Mesenteric fat pad (tissue), 1 donor: Measurements from ENCODE around the gene LRRC61. TPM values are rescaled to one million over a fixed set of nuclear protein-coding genes. Genes with fewer than 3 reads are reported as not detected.
A peak's percentile ranks its signal among the peaks of the same experiment; 100 is the strongest.

Source experiments
- DNase-seq: peaks from one replicate; pipeline ENCODE4 v3.0.0-alpha.2; 2020; ENCODE audit warnings: low spot score
- total RNA-seq: library from RNA; stranded (reverse); fragmentation: NEBNext Ultra II Directional; extraction: Animal tissue kit (Norgen Biotek cat#: 25700); gene quantifications from one replicate; pipeline ENCODE4 v1.2.1, GENCODE V29; 2021
- donor health status: DM: yes; HTN: yes; CAD: no.

LRRC61 gene
- total RNA-seq, 1 donor from 2014 or later = 3.9 TPM

DNA sequence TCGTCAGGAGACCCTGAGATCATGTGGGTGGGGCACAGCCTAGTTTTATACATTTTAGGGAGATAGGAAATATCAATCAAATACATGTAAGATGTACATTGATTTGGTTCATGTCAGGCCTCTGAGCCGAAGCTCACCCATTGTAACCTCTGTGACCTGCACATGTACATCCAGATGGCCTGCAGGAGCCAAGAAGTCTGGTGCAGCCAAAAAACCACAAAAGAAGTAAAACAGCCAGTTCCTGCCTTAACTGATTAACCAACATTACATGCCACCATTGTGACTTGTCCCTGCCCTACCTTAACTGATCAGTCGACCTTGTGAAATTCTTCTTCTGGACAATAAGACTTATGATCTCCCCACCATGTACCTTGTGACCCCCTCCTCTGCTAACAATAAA is 16.0 kb upstream of the LRRC61 start:
- DNase-seq = peak; percentile 4

DNA sequence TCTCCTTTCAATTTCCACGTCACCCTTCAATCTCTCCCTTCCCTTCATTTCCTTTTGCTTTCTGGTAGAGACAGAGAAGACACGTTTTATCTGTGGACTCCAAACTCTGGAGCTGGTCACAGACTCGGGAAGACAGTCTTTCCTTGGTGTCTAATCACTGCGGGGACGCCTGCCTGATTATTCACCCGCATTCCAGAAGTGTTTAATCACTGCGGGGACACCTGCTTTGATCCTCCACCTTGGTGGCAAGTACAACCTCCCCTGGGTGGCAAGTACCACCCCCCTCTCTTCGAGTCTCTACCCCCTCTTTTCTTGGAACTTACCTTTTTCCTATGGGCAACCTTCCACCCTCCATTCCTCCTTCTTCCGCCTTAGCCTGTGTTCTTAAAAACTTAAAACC is 15.3 kb upstream of the LRRC61 start:
- peak; percentile 6 for DNase-seq

DNA sequence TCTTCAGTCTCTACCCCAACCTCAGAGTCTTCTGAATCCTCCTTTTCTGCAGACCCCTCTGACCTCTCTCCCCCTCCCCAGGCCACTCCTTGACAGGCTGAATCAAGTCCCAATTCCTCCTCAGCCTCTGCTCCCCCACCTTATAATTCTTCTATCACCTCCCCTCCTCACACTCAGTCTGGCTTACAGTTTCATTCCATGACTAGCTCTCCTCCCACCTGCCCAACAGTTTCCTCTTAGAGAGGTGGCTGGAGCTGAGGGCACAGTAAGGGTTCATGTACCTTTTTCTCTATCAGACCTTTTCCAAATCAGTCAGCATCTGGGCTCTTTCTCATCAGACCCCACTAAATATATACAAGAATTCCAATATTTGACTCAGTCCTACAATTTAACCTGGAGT is 14.6 kb upstream of the LRRC61 start:
- peak; percentile 18 for DNase-seq

DNA sequence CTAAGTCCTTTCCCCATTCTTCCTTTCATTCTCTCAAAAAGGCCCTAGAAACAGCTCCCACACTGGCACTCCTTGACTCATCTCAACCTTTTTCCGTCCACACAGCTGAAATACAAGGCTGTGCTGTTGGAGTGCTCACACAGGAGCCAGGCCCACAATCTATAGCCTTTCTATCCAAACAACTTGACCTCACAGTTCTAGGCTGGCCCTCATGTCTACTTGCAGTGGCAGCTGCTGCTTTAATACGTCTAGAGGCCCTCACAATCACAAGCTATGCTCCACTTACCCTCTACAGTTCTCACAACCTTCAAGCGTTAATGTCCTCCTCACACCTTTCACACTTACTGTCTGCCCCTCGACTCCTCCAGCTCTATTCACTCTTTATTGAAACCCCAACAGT is 12.0 kb upstream of the LRRC61 start:
- peak; percentile 2 for DNase-seq

DNA sequence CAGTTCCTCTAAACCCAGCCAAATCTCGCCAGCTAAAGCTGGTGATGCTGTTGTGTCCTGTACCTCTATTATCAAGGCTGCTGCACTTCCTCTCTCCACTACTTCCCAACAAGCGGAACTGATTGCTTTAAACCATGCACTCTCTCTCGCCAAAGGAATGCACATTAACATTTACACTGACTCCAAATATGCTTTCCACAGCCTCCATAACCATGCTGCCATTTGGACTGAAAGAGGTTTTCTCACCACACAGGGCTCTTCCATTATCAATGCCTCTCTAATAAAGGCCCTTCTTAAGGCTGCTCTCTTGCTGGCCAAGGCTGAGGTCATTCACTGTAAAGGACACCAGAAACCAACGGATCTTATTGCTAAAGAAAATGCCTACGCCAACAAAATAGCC is 11.4 kb upstream of the LRRC61 start:
- peak; percentile 2 for DNase-seq

DNA sequence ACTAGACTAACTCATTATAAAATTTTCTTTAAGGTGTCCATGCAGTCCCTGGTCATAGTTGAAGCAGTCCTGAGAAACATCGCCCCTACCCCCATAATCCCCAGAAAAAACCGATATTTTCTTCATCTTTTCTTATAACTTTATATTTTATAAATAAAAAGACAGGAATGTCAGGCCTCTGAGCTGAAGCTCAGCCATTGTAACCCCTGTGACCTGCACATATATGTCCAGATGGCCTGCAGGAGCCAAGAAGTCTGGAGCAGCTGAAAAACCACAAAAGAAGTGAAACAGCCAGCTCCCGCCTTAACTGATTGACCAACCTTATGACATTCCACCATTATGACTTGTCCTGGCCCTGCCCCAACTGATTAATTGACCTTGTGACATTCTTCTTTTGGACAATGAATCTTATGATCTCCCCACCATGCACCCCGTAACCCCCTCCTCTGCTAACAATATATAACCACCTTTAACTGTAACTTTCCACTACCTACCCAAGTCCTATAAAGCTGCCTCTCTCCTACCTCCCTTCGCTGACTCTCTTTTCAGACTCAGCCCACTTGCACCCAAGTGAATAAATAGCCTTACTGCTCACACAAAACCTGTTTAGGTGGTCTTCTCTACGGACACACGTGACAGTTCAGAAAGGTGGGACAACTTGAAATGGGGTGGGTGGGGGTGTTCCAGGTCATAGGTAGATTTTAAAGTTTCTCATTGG is 10.3 kb upstream of the LRRC61 start:
- peak; percentile 12 for DNase-seq

DNA sequence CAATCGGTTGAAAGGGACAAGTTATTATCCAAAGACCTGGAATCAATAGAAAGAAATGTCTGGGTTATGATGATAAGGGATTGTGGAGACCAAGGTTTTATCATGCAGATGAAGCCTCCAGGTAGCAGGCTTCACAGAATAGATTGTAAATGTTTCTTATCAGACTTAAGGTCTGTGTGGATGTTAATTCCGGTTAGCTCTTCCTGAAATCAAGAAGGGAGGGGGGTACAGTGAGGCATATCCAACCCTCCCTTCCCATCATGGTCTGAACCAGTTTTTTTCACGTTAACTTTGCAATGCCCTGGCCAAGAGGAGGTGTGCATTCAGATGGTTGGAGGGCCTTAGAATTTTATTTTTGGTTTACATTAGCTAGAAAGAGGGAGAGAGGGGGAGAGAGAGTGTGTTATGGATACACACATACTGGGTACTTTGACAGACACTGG is 9.8 kb upstream of the LRRC61 start:
- DNase-seq = no peak

DNA sequence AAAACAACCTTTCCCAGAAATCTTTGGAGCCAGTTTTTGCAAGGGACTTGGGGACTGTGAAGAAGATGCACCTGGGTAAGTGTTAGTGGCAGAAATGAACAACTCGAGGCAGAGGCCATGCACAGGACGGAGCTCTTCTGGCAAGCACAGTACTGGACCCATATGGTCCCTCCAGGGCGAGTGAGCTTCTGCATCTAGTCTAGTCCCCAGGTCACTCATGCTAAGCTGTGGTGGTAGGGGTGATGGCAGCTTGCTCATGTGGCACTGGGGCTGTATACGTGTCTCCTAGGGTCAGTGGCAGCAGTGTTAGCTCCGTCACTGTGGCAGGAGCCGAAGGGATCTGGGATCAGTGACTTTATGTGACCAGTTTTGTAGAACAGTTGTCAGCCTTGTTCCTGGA is 9.3 kb upstream of the LRRC61 start:
- peak; percentile 45 for DNase-seq

DNA sequence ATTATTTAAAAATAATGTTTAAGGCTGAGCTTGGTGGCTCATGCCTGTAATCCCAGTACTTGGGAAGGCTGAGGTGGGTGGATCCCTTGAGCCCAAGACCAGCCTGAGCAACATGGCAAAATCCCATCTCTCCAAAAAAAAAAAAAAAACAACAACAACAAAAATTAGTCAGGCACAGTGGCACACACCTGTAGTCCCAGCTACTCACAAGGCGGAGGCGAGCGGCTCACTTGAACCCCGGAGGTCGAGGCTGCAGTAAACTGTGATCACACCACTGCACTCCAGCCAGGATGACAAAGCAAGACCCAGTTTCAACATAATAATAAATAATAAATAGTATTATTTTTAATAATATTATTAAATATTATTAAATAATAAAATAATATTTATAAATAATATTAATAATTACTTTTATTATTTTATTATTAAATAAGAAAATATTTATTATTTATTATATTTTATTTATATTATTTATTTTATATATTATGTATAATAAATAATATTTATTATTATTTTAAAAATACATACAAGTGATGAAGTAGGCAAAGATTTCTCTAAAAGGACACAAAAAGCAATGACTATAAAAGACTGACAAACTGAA is 8.4 kb upstream of the LRRC61 start:
- DNase-seq = peak; percentile 55

DNA sequence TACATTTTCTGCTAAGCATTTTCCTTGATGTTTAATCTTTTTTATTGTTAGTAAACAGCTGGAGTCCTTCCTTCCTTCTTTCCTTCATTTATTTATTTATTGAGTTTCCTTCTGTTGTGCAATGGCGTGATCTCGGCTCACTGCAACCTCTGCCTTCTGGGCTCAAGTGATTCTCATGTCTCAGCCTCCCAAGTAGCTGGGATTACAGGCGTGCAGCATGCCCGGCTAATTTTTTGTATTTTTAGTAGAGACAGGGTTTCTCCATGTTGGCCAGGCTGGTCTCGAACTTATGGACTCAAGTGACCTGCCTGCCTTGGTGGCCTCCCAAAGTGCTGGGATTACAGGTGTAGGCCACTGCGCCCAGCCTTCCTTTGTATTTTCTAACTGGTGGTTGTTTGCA is 6.2 kb upstream of the LRRC61 start:
- DNase-seq = peak; percentile 47

DNA sequence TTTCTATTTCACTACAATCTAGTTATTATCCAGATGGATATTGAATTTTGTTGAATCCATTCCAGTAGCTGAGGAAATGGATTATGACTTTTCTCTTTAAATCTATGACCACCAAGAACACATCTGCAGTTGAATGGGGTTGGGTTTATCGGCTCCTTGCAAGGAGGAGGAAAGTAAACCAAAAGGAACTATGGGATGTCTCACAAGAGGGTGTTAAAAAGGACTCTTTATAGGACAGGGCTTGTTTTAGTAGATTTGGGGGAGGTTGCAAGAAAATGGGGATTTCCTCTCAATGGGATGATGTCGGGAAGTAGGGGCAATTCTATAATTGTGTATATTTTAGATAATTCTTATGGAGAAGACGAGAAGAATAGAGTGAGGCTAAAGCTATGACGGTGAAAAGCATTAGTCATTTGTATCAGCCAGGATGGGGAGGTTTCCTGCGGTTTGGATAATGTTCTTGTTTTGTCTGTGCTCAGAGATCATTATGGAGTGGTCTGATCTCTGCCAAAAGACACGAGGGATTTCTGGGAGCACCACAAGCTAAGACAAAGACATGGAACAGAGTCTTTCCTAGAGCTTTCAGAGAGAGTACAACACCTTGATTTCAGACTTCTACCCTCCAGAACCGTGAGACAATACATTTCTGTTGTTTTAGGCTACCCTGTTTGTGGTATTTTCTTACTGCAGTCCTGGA is 5.3 kb upstream of the LRRC61 start:
- no peak for DNase-seq

DNA sequence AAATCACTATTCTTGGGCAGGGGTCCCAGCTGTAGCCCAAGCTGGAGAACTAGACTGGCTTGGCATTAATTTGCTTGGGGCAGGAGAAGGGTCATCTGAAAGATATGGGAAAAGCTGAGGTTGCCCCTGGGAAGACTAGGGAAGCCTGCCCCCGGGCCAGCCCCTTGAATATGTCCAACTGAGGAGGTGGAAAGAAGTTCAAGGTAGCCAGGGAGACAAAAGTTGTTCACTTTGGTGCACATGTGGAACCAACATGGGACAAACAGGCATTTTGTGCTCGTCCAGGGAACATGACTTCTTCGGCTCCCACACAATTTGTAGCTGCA is 1.4 kb upstream of the LRRC61 start:
- DNase-seq = peak; percentile 35

DNA sequence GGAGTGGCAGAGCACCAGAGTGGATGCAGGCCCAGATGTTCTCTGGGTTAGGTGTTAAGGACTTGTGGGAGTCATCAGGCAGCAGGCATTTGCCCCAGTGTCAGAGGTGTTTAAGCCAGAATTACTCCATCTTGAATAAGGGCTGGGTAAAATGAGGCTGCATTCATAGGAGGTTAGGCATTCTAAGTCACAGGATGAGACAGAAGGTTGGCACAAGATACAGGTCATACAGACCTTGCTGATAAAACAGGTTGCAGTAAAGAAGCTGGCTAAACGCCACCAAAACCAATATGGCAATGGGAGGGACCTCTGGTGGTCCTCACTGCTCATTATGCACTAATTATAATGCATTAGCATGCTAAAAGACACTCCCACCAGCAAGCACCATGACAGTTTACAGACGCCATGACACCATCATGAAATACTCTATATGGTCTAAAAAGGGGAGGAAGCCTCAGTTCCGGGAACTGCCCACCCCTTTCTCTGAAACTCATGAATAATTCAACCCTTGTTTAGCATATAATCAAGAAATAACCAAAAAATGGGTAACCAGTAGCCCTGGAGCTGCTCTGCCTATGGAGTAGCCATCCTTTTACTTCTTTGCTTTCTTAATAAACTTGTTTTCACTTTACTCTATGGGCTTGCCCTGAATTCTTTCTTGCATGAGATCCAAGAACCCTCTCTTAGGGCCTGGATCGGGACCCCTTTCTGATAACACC is 882 bp upstream of the LRRC61 start:
- DNase-seq = peak; percentile 12

DNA sequence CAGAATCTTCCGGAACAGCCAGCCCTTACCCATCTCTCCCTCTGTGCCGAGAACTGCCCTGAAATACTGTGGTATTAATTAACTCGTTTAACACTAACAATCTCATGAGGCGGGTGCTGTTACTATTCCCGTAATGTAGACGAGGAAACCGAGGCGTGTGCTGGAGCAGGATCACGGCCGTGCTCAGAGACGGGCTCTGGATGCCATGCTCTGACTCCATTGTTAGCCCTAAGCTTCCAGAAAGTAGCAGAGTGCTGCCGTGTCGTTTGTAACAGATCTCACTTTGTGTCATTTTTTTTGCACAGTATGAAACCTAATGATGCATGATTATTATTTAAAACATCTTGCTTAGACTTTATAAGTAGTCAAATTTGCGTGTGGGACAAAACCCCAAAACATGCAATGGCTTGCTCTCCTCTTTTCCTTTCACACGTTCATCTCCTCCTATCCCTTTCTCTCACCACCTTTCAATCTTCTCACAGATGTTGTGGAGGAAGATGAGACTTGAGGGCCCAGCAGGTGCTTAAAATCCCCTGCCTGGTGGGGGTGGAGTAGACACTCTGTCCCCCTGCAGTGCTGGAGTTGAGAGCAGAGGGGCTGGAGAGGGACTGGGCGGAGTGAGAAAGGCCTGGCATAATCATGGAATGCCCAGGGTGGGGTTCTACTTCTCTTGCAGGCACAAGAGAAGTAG is 672 bp downstream of the LRRC61 start:
- DNase-seq = no peak

DNA sequence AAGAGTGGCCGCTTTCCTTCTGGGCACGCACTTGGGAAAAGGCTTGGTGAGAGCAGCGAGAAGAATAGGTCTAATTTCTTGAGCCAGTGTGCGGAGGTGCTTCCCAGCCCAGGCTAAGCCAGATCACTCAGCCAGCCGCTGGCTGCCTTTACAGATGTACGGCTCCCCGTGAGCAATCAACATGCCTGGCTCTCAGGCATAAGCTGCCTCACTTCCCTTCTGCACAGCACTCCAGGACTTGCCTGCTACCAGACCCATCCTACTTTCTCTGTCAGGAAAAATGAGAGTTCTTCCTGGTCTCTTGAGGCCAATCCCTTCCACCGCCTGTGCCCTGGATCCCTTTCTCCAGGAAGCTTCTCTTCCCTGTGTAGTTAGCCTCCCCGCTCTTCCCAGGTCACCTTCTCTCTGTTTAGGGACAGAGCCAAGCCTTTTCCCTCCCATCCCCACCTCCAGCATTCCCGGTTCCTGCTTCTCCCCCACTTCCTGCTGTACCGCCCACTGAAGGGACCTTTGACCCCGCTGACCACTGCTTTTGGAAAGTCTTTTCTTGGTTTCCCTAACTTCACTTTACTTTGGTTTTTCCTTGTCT is 1.3 kb downstream of the LRRC61 start:
- peak; percentile 77 for DNase-seq

DNA sequence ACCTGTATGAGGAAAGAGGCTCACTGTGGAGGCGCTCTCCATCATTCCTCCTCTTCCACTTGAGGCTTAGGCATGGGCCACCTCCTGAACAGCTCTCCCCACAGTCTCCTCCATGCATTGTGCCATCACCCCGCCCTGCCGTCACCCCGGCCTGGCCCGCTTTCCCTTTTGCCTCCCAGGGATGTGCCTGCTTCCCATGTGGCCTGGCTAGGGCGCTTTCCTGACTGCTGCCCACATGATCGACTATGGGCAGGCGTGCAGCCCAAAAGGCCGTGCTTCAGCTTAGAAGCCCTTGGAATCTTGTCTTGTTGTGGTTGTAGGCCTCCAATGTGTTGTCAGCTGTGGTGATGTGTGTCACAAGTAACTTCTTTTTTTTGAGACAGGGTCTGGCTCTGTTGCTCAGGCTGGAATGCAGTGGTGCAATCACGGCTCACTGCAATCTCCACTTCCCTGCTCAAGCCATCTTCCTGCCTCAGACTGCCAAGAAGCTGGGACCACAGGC is 2.0 kb downstream of the LRRC61 start:
- DNase-seq = peak; percentile 71

DNA sequence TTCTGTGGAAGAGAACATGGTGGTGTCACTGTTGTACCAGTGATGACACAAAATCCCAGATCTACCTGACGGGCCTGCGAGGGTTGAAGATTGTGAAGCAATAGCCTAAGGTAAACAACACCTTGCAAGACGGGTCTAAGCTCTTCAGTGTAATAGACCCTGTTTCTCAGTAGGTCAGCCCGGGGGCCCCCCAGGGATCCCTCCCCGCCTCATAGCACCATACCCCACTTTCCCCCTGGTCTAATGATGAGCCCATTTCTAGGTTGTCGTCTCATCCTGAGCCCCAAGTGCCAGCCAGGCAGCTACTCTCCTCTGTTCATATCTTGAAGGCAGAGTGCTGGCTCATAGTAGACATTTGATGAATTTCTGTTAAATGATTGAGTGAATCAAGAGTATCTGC is 2.7 kb downstream of the LRRC61 start:
- peak; percentile 33 for DNase-seq

DNA sequence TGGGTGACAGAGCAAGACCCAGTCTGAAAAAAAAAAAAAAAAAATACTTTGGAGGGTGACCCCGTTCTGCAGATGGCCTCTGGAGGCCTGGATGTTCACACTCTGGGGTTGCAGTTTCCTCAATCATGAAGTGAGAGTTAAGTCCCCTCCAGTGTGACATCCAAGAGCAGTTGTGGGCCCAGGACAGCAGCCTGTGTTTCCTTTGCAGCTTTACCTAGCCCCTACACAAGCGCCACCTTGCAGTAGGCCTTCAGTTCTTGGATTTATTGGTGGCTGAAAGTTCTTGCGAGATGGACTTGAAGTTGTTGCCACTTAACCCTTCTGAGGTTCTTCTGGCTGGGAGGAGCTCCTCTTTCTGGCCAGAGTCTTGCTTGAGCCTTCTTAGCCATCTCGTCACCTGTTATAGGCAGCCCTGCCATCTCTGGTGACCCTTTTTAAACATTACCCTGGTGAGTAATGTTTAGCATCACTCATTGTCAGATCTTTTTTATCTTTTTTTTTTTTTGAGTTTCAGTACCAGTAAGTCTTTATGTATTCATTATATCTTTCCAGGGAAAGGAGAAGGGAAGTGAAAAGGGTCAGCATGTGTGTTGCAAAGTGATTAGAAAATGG is 3.6 kb downstream of the LRRC61 start:
- DNase-seq = peak; percentile 47

DNA sequence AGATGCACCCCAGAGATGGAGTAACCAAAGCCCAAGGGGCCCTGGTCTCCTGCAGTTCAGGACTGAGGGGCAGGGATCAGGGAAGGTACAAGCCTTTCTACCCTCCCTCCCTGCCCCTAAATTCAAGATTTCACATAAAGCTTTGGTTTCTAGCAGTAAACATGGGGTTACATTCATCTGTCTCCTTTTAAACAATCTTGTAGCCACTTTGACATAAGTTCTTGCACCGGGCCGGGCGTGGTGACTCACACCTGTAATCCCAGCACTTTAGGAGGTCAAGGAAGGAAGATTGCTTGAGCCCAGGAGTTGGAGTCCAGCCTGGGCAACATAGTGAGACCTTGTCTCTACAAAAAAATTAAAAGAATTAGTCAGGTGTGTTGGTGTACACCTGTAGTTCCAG is 4.2 kb downstream of the LRRC61 start:
- DNase-seq = peak; percentile 26
